GF-D8 (cell line): ENCODE measurements around the gene MARK3.

ENCODE experiments used
- DNase-seq: peaks from one replicate; lab custom pipeline; 2025; lab: John Stamatoyannopoulos, UW

Gene MARK3

DNA sequence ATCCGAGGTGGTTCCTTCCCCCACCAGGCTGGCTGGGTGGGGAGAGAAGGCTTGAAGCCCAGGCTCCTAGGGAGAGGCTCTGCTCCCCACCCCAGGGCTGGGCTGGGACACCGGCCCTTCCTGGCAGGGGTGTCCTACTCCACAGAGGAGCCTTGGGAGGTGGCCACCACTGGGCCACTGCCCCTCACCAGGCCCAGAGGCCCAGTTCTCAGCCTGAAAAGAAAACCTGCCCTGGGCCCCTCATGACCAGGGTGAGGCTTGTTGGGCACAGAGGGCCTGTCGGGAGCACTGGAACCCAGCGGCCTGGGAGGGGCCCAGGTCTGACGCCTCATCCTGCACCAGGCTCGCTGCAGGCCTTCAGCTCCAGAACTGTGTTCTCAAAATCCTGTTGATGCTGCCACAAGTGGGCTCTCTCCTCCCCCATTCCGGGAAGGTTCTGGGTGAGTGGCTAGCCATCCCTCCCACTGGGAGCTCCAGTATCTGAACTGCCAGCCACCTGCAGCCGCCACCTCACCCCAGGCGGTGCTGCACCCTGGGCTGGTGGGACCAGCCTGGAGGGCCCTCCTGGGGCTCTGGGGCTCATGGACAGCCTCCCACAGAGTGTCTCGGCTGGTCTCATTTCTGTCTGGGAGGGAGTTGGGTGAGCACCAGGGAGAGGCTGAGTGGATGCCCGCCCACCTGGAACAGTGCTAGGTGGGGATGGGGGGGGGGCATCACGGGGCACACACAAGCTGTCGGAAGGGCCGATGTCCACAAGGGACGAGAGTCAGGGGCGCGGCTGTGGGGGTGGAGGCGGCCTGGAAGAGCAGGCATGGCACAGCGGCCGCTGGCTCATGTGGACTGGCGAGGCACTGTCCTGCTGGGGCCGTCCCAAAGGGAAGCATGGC lies 165.5 kb downstream of the MARK3 start:
- no peak for DNase-seq

GRCh38 chr14:103551338-103551762 lies 166.1 kb downstream of the MARK3 start:
- DNase-seq, result no peak

- no peak for DNase-seq
Measured at GRCh38 chr14:103552011-103552845, 167.0 kb downstream of the MARK3 start.

DNA sequence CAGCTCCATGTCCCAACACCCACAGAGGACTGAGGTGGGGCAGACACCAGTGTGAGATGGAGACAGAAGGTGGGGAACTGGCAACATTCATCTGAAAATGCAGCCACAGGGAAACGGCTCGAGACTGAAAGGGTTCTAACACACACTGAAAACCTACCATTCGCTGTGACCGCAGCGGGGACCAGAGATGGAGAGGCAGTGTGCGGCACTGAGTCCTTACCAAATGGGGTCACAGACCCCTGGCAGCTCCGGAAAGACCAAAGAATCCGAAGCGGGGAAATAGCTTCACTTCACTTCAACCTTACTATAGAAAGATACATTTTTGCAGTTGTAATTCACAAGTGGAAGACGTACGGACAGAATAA lies 167.6 kb downstream of the MARK3 start:
- DNase-seq, result no peak
